Fibroblast of villous mesenchyme (primary cell): Measurements from ENCODE around the gene SAMD11. TPM values are rescaled to one million over a fixed set of nuclear protein-coding genes. Genes with fewer than 3 reads are reported as not detected.

ENCODE experiments used
- DNase-seq: peaks from one replicate; pipeline ENCODE4 v3.0.0-alpha.2; 2010; ENCODE audit warnings: low read depth
- H3K4me3 ChIP-seq: 2 replicates; pipeline ENCODE4 v1.5.1; 2011; ENCODE audit warnings: low read depth, mild to moderate bottlenecking, low read length
- total RNA-seq: library from RNA; depleted of rRNA; stranded (reverse); fragments of >200 nt; gene quantifications from 2 replicates; pipeline ENCODE4 v1.2.3, GENCODE V29; 2012
- TF ChIP-seq, protein P1 (sequence below): IDR thresholded peaks from 2 replicates; pipeline ENCODE4 v1.5.1; 2012; ENCODE audit warnings: low read depth, mild to moderate bottlenecking, low read length; ENCODE audit not compliant: insufficient read depth

SAMD11 gene
- total RNA-seq, 1 donor, result 2.2 TPM

GRCh38 chr1:959731-960362, 36.1 kb downstream of the SAMD11 start:
- peak overlapping the region; percentile 62 for H3K4me3 ChIP-seq
- DNase-seq, result no peak
- TF ChIP-seq, protein P1, sequence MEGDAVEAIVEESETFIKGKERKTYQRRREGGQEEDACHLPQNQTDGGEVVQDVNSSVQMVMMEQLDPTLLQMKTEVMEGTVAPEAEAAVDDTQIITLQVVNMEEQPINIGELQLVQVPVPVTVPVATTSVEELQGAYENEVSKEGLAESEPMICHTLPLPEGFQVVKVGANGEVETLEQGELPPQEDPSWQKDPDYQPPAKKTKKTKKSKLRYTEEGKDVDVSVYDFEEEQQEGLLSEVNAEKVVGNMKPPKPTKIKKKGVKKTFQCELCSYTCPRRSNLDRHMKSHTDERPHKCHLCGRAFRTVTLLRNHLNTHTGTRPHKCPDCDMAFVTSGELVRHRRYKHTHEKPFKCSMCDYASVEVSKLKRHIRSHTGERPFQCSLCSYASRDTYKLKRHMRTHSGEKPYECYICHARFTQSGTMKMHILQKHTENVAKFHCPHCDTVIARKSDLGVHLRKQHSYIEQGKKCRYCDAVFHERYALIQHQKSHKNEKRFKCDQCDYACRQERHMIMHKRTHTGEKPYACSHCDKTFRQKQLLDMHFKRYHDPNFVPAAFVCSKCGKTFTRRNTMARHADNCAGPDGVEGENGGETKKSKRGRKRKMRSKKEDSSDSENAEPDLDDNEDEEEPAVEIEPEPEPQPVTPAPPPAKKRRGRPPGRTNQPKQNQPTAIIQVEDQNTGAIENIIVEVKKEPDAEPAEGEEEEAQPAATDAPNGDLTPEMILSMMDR, result no peak

- peak within 1 kb of the TSS; percentile 62 for H3K4me3 ChIP-seq
- peak; percentile 63 for DNase-seq
- TF ChIP-seq, protein P1, result no peak
Observed at GRCh38 chr1:960363-961131, 36.8 kb downstream of the SAMD11 start, which contains the start of gene KLHL17. KLHL17 (plus strand) TSS chr1:960584; CDS start chr1:960694, 110 bp downstream.

DNA sequence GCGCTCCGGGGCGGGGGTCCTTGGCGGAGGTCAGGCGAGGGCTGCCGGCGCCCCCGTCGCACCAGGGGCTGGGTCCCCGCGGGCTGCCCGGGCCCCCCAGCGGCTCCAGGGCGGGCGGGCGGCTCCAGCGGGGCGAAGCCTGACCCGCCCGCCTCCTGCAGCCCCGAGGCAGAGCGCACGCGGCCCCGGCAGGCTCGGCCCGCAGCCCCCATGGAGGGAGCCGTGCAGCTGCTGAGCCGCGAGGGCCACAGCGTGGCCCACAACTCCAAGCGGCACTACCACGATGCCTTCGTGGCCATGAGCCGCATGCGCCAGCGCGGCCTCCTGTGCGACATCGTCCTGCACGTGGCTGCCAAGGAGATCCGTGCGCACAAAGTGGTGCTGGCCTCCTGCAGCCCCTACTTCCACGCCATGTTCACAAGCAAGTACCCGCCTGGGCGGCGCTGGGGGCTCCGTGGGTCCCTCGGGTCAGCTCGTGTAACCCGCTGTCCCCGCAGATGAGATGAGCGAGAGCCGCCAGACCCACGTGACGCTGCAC, 37.5 kb downstream of the SAMD11 start:
- no peak for DNase-seq
- TF ChIP-seq, protein P1, result no peak
- H3K4me3 ChIP-seq, result peak overlapping the region; percentile 62

GRCh38 chr1:962381-963300, 38.9 kb downstream of the SAMD11 start:
- no peak for DNase-seq
- TF ChIP-seq, protein P1, result no peak
- H3K4me3 ChIP-seq, result no peak overlapping the region

DNA sequence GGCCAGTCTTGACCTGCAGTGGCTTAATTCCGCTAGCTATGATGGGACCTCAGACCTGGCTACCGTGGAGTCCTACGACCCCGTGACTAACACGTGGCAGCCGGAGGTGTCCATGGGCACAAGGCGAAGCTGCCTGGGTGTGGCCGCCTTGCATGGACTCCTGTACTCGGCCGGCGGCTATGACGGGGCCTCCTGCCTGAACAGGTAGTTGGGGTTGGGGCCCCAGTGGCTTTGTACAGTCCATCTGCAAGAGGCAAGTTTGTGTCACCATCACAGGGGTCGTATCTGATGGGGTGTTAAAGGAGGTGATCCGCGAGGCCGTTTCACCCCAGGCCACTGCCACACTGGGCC, 39.6 kb downstream of the SAMD11 start:
- no peak overlapping the region for H3K4me3 ChIP-seq
- TF ChIP-seq, protein P1, result no peak
- DNase-seq, result no peak

DNA sequence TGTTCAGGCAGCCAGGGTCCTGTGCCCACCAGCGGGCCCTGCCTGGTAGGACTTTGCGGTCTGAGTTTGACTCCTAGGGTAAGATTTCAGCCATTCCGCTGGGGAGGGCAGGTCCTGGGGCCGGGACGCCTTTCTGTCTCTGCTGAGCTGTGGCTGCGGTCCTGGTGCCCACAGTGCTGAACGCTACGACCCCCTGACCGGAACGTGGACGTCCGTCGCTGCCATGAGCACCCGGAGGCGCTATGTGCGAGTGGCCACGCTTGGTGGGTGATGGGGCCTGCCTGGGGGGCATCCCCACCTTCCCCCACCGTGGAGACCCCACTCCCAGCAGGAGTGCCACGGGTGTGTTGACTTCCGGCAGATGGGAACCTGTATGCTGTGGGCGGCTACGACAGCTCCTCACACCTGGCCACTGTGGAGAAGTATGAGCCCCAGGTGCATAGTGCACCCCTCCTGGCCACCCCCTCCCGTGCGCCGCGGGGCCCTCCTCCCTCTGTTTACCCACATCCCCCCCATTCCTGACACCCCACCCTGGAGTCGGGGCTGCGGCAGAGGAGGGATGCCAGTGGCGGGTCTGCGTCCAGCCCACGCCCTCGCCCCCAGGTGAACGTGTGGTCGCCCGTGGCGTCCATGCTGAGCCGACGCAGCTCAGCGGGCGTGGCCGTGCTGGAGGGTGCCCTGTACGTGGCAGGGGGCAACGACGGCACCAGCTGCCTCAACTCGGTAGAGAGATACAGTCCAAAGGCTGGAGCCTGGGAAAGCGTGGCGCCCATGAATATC, 40.2 kb downstream of the SAMD11 start:
- DNase-seq, result no peak
- no peak overlapping the region for H3K4me3 ChIP-seq
- TF ChIP-seq, protein P1, result no peak
